Loucy (cell line): Measurements from ENCODE around the gene IGF1R.
"Not testable (repeated sequence)": the region's sequence is repeated elsewhere in the genome, so short reads cannot be mapped to it uniquely, and the experiment has no call there.

ENCODE experiments used
- H2AFZ ChIP-seq: fragments of 200-600 bp; sonication (generic); 2 replicates; pipeline ENCODE4 v1.6.0; 2016; ENCODE audit warnings: antibody characterized with exemption, mild to moderate bottlenecking, low read length, moderate library complexity
- H3F3A ChIP-seq: fragments of 200-600 bp; 2 replicates; pipeline ENCODE4 v1.6.0; 2016; ENCODE audit warnings: antibody characterized with exemption, low read depth, mild to moderate bottlenecking
- H3K27me3 ChIP-seq: fragments of 200-600 bp; sonication (generic); 2 replicates; pipeline ENCODE4 v1.6.1; 2014; ENCODE audit warnings: low read length, mild to moderate bottlenecking; ENCODE audit not compliant: insufficient read depth, poor library complexity, severe bottlenecking
- H3K36me3 ChIP-seq: fragments of 200-600 bp; sonication (generic); 2 replicates; pipeline ENCODE4 v1.6.1; 2016; ENCODE audit warnings: low read length; ENCODE audit not compliant: insufficient read depth
- H3K4me1 ChIP-seq: fragments of 200-600 bp; sonication (generic); 2 replicates; pipeline ENCODE4 v1.5.1; 2014; ENCODE audit warnings: low read length, mild to moderate bottlenecking; ENCODE audit not compliant: insufficient read depth, poor library complexity, severe bottlenecking
- H3K4me2 ChIP-seq: fragments of 200-600 bp; sonication (generic); 2 replicates; pipeline ENCODE4 v1.6.0; 2014; ENCODE audit warnings: antibody characterized with exemption, low read length, low read depth, mild to moderate bottlenecking; ENCODE audit not compliant: poor library complexity, severe bottlenecking
- H3K4me3 ChIP-seq: fragments of 200-600 bp; sonication (generic); 2 replicates; pipeline ENCODE4 v1.5.1; 2014; ENCODE audit warnings: low read length, mild to moderate bottlenecking, mixed read lengths; ENCODE audit not compliant: poor library complexity, severe bottlenecking
- H3K79me2 ChIP-seq: fragments of 200-600 bp; sonication (generic); 2 replicates; pipeline ENCODE4 v1.6.1; 2014; ENCODE audit warnings: low read length; ENCODE audit not compliant: insufficient read depth
- H3K9ac ChIP-seq: fragments of 200-600 bp; sonication (generic); 2 replicates; pipeline ENCODE4 v1.6.0; 2014; ENCODE audit warnings: mild to moderate bottlenecking, low read depth, low read length, moderate library complexity; ENCODE audit not compliant: poor library complexity, severe bottlenecking
- H3K9me2 ChIP-seq: fragments of 200-600 bp; sonication (generic); replicated peaks from 2 replicates; pipeline ENCODE4 v1.6.1; 2016; ENCODE audit warnings: low read depth, low read length, mixed read lengths
- H3K9me3 ChIP-seq: fragments of 200-600 bp; sonication (generic); 2 replicates; pipeline ENCODE4 v1.6.1; 2014; ENCODE audit warnings: mild to moderate bottlenecking, antibody characterized with exemption, low read length, low read depth; ENCODE audit not compliant: insufficient read depth
- H4K20me1 ChIP-seq: fragments of 200-600 bp; sonication (generic); 2 replicates; pipeline ENCODE4 v1.6.0; 2014; ENCODE audit warnings: antibody characterized with exemption, low read length, mild to moderate bottlenecking; ENCODE audit not compliant: insufficient read depth, poor library complexity, severe bottlenecking
- CTCF ChIP-seq: fragments of 200-600 bp; sonication (generic); conservative IDR thresholded peaks from 2 replicates; pipeline ENCODE4 v1.5.1; 2014; ENCODE audit warnings: mild to moderate bottlenecking, antibody characterized with exemption, low read length
- EZH2phosphoT487 ChIP-seq: fragments of 200-600 bp; IDR thresholded peaks from 2 replicates; pipeline ENCODE4 v1.6.1; 2018; ENCODE audit warnings: antibody characterized with exemption, mild to moderate bottlenecking, moderate library complexity, borderline replicate concordance

IGF1R gene

GRCh38 chr15:98964466-98965133 is 316.3 kb downstream of the IGF1R start:
- H3K79me2 ChIP-seq: no peaks in the 10 kb centered on the region
- no peaks in the 10 kb centered on the region for H3K4me1 ChIP-seq
- H2AFZ ChIP-seq: no peak overlapping the region
- no peaks in the 10 kb centered on the region for H3K9me2 ChIP-seq
- no peak for TF ChIP-seq EZH2phosphoT487
- TF ChIP-seq CTCF: no peak
- H3K9me3 ChIP-seq: no peaks in the 10 kb centered on the region
- H3K9ac ChIP-seq: no peak overlapping the region
- no peaks in the 10 kb centered on the region for H3F3A ChIP-seq
- peaks cover 16% of the 10 kb centered on the region; the same call in 1 of the 2 replicates for H3K36me3 ChIP-seq
- H3K4me3 ChIP-seq: no peak overlapping the region
- no peaks in the 10 kb centered on the region for H3K27me3 ChIP-seq
- H3K4me2 ChIP-seq: no peak overlapping the region
- no peaks in the 10 kb centered on the region for H4K20me1 ChIP-seq

- H3K4me3 ChIP-seq, H3F3A ChIP-seq, H3K4me1 ChIP-seq, H3K9ac ChIP-seq, H3K9me3 ChIP-seq, H3K9me2 ChIP-seq, H2AFZ ChIP-seq, H3K27me3 ChIP-seq, H4K20me1 ChIP-seq, H3K4me2 ChIP-seq, H3K79me2 ChIP-seq: not testable (repeated sequence)
- H3K36me3 ChIP-seq: peaks cover 16% of the 10 kb centered on the region; the same call in 1 of the 2 replicates
Measured at GRCh38 chr15:98965134-98965491, 316.8 kb downstream of the IGF1R start.

- no peaks in the 10 kb centered on the region for H3K27me3 ChIP-seq
- no peak overlapping the region for H3K9ac ChIP-seq
- H3F3A ChIP-seq: no peaks in the 10 kb centered on the region
- no peak overlapping the region for H3K4me2 ChIP-seq
- TF ChIP-seq EZH2phosphoT487: no peak
- no peak for TF ChIP-seq CTCF
- H4K20me1 ChIP-seq: no peaks in the 10 kb centered on the region
- H3K9me2 ChIP-seq: no peaks in the 10 kb centered on the region
- no peaks in the 10 kb centered on the region for H3K9me3 ChIP-seq
- peaks cover 16% of the 10 kb centered on the region; the same call in 1 of the 2 replicates for H3K36me3 ChIP-seq
- H3K4me3 ChIP-seq: no peak overlapping the region
- H3K79me2 ChIP-seq: no peaks in the 10 kb centered on the region
- H2AFZ ChIP-seq: no peak overlapping the region
- H3K4me1 ChIP-seq: no peaks in the 10 kb centered on the region
Measured at GRCh38 chr15:98965597-98965996, 317.3 kb downstream of the IGF1R start.
